ENCODE measurements around the gene WDR89.
"Not testable (repeated sequence)": the region's sequence is repeated elsewhere in the genome, so short reads cannot be mapped to it uniquely, and the experiment has no call there.

The WDR89 gene, protein sequence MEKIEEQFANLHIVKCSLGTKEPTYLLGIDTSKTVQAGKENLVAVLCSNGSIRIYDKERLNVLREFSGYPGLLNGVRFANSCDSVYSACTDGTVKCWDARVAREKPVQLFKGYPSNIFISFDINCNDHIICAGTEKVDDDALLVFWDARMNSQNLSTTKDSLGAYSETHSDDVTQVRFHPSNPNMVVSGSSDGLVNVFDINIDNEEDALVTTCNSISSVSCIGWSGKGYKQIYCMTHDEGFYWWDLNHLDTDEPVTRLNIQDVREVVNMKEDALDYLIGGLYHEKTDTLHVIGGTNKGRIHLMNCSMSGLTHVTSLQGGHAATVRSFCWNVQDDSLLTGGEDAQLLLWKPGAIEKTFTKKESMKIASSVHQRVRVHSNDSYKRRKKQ

DNA sequence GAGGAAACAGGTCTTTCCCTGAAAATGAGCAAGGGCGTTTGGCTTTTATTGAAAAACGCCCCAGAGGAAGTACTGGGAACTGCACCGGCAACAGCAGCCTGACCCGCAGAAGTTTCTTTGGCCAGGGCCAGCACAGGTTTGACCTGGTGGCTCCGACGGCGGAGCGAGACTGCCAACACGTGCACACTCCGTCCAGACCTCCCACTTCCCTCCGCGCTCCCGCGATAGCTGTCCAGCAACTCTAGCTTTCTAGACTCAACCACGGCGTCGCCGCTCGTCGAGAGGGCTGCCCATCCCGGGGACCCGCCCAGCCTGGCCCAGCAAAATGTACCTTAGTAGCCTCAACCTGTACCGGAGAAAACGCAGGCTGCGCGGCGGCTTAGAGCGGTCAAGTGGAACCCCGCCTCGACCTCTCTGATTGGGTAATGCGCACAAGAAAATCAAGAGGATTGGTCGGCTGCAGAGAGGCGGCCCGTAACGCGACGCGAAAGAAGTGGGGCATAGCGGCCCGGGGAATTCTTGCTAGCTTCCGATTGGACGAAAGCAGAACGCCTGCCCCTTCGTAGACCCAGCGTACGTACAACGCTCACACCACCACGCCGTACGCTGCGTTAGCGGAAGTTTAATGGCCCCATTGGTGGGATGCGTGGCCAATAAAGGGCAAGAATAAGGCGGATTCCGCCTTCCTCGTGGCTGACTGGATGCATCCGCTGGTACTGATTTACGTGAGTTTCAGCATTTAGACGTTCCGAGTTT, at the start of gene WDR89:
Gene WDR89, minus strand, starts transcription at position 399 of the 756 bp plus-strand sequence. CDS start 41,929 bp downstream, outside the sequence.
- DNase-seq (ENCODE audit: insufficient read length, low spot score): peak; percentile 100
- FAIRE-seq: peak; percentile 100

DNA sequence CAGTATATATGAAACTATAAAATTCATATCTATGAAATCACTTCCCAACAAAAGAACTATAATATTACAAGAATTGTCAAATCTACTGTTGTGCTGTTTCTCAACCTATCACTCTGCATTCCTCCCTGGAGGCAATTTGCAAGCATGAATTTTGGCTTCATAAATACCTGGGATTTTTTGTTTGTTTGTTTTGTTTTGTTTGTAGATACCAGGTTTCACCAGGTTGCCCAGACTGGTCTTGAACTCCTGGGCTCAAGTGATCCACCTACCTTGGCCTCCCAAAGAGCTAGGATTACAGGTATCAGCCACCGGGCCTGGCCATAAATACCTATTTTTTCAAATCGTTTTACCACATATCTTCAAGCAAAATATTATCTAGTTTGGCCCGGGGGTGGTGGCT, 47.5 kb upstream of the WDR89 start:
- DNase-seq (ENCODE audit: insufficient read length, low spot score) (no peak), FAIRE-seq (peak; percentile 96)

- no peak for FAIRE-seq
- DNase-seq (ENCODE audit: insufficient read length, low spot score): no peak
These were observed 45.3 kb upstream of the WDR89 start for GRCh38 chr14:63686926-63687325.

DNA sequence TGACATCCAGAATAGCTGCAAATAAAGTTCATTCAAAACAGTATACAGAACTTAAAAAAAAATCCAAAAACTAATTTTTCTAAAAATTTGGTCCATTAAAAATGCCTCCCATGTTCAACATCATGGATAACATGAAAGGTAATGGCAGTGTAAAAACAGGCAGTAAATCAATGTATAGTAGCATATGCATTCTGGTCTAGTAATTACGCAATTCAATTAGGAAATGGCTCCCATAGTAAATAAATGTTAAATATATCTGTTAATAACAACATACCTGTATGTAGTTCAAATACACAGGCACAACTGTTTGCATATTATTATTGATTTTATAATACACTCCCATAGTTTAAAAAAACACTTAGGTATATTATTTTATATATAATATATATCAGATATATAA, 43.7 kb upstream of the WDR89 start:
- peak; percentile 64 for FAIRE-seq

GRCh38 chr14:63682727-63683593, 41.3 kb upstream of the WDR89 start:
- FAIRE-seq (peak; percentile 89), DNase-seq (ENCODE audit: insufficient read length, low spot score) (no peak)

More for the DNA sequence above, 43.7 kb upstream of the WDR89 start:
- DNase-seq (ENCODE audit: insufficient read length, low spot score): no peak

DNA sequence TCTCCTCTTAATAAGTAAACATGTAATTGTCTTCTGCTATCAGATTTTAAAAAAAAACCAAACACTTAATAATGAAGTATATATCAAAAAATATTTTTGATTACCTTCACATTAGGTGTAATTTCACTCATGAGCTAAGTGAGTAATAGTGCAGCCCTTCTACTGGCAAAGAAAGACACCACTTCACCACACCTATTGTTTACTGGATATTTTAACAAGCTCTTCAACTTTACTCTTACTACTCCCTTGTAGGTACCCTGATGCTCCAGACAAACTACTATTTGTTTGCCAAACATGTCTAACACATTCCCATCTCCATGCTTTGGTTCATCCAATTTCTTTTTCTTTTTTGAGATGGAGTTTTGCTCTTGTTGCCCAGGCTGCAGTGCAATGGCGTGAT, 36.9 kb upstream of the WDR89 start:
- no peak for FAIRE-seq
- DNase-seq (ENCODE audit: insufficient read length, low spot score): no peak

GRCh38 chr14:63677891-63678379, 36.3 kb upstream of the WDR89 start:
- DNase-seq (ENCODE audit: insufficient read length, low spot score): peak; percentile 98

GRCh38 chr14:63676615-63677014, 34.9 kb upstream of the WDR89 start:
- DNase-seq (ENCODE audit: insufficient read length, low spot score): no peak
- FAIRE-seq: no peak

More at GRCh38 chr14:63677891-63678379, 36.3 kb upstream of the WDR89 start:
- FAIRE-seq: peak; percentile 99

- FAIRE-seq (peak; percentile 97), DNase-seq (ENCODE audit: insufficient read length, low spot score) (no peak)
These were observed 32.3 kb upstream of the WDR89 start for GRCh38 chr14:63673886-63674497.

GRCh38 chr14:63673255-63673654, 31.6 kb upstream of the WDR89 start:
- no peak for FAIRE-seq
- no peak for DNase-seq (ENCODE audit: insufficient read length, low spot score)

GRCh38 chr14:63672417-63673180, 30.9 kb upstream of the WDR89 start:
- FAIRE-seq: no peak
- DNase-seq (ENCODE audit: insufficient read length, low spot score): no peak

- FAIRE-seq (peak; percentile 95), DNase-seq (ENCODE audit: insufficient read length, low spot score) (no peak)
These were observed 30.3 kb upstream of the WDR89 start for GRCh38 chr14:63671987-63672386.

GRCh38 chr14:63670692-63671091, 29.0 kb upstream of the WDR89 start:
- no peak for DNase-seq (ENCODE audit: insufficient read length, low spot score)
- FAIRE-seq: peak; percentile 72

DNA sequence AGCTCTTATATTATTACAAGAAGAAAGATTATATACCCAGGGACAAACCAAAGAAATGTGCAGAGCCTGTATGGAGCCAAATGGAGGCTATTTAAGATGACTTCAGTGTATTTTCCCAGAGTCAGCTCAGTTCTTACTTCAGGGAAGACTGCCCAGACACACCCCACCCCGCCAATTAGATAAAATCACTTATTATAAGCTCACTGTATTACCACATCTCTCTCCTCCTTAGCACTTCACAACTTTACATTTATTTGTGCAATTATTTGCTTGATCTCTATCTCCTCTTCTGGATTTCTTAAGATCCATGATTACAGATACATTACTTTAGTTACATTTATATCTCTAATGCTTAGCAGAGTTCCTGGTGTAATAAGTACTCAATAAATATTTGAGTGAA, 24.7 kb upstream of the WDR89 start:
- FAIRE-seq: peak; percentile 89

DNA sequence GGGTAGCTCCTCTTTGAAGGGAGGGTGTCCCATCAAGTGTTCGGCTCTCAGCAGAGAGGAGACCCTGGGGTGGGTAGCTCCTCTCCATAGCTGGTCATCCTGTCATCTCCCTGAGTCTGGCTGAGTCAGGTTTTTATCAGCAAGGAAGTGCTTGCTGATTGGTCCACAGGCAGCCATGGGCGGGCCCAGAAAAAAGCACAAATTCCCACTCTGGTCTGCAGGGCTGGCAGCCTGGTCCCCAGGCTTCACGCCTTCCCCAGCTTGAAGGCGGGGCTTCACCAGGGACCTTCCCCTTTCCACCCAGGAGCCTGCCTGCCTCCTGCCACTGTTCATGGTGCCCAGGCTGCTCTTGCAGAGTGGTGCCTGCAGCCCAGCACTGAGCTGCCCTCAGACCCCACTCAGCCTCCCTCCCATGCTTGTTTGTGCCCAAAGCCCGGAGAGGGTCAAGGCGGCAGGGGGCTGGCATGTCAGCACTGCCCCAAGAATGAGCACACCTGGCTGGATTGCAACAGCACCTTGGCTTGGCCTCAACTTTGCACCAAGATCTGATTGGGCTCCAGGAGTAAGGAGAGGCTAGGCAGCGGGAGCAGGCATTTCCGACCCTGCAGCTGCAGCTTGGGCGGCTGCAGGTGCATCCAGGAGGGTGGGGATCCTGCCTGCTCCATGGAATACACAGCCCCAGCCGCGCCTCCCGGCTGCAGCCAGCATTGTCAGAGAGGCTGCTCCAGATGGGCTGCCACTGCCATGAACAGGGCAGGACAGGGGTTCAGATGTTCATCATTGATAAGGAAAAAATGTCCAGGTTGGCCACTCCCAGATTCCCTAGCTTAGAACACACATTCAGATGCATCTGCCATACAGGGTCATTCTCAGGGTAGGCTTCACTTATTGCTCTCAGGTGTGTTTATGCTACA, 22.0 kb upstream of the WDR89 start:
- FAIRE-seq: no peak
- DNase-seq (ENCODE audit: insufficient read length, low spot score): no peak

More for the DNA sequence above, 24.7 kb upstream of the WDR89 start:
- no peak for DNase-seq (ENCODE audit: insufficient read length, low spot score)

DNA sequence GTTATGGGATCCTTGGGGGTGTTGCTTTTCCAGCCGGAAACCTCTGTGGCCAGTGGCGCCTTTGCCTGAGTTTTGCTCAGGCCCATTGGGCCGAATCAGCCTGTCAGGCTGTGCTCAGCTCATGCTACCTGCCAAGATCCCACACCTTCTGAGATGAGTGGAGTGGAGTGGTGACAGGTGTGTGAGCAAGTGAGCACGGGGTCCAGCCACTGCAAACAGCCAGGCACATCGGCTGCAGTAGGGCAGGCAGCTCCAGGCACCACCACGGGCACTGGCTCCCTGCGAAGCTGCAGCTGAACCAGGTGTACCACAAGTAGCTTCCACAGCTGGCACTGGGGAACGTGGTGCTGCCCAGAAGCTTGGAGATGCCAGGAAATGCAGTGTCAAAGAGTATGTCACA, 21.1 kb upstream of the WDR89 start:
- FAIRE-seq (peak; percentile 99), DNase-seq (ENCODE audit: insufficient read length, low spot score) (no peak)

GRCh38 chr14:63661881-63662280, 20.2 kb upstream of the WDR89 start:
- not testable (repeated sequence) for FAIRE-seq; DNase-seq (ENCODE audit: insufficient read length, low spot score)

- no peak for FAIRE-seq
These were observed 18.1 kb upstream of the WDR89 start for GRCh38 chr14:63659726-63660125.

More at GRCh38 chr14:63659726-63660125, 18.1 kb upstream of the WDR89 start:
- DNase-seq (ENCODE audit: insufficient read length, low spot score): no peak

Measured in HTR-8/SVneo (cell line).